HCT116 (cell line): ENCODE measurements around the gene MSL3. TPM values are rescaled to one million over a fixed set of nuclear protein-coding genes. Genes with fewer than 3 reads are reported as not detected.

Experiments used
- ATAC-seq: fragments of 200-7000 bp; cut with Tn5 transposase; 2 replicates; pipeline ENCODE4 v1.9.1; 2020; ENCODE audit warnings: mild to moderate bottlenecking, moderate library complexity
- BruUV-seq: library from RNA; stranded (reverse); fragments of 400-500 nt; replicated peaks from 2 replicates; lab custom pipeline; 2021; lab: Mats Ljungman, UMichigan
- CTCF ChIA-PET: fragments of 300-600 bp; sonication (Branson Sonifier 250); formaldehyde crosslinking; loops from one replicate; lab custom pipeline; 2021; ENCODE audit warnings: antibody characterized with exemption; lab: Charles Lee
- POLR2A ChIA-PET: fragments of 300-600, 350-600 bp; sonication (Branson Sonifier 250); formaldehyde crosslinking; loops from one replicate; lab custom pipeline; 2021; ENCODE audit warnings: antibody characterized with exemption; lab: Charles Lee
- RAD21 ChIA-PET, 2 experiments: fragments of 300-600 bp; sonication (Branson Sonifier 250); formaldehyde crosslinking; loops; one replicate each; lab custom pipeline; 2023; ENCODE audit warnings: low total read pairs in 2 of 2; ENCODE audit not compliant: uncharacterized antibody in 2 of 2, unreplicated experiment in 2 of 2, low non-redundant PET in 1 of 2; lab: Charles Lee
- DNase-seq: peaks from one replicate; pipeline ENCODE4 v3.0.0-alpha.2; 2010; ENCODE audit warnings: low read depth, low spot score
- H2AFZ ChIP-seq: fragments of 200-600 bp; shearing (Covaris generic), sonication (generic); 2 replicates; pipeline ENCODE4 v1.6.1; 2017; ENCODE audit warnings: low read depth, mixed run types, mixed read lengths, antibody characterized with exemption, low read length; ENCODE audit not compliant: poor library complexity, severe bottlenecking
- H3K27ac ChIP-seq: 2 replicates; pipeline ENCODE4 v1.5.1; 2012; ENCODE audit warnings: low read depth, low read length
- H3K27me3 ChIP-seq: fragments of 200-600 bp; sonication (generic); 2 replicates; pipeline ENCODE4 v1.6.1; 2016; ENCODE audit warnings: mixed run types, low read length, mixed read lengths; ENCODE audit not compliant: insufficient read depth
- H3K36me3 ChIP-seq, 2 experiments: fragments of 200-500 bp in 1 of 2; fragments of 200-600 bp in 1 of 2; sonication (Bioruptor generic) in 1 of 2; sonication (generic) in 1 of 2; 2 replicates each; pipeline versions ENCODE4 v1.5.1 to v1.6.1; 2014 to 2016; ENCODE audit warnings: low read length in 2 of 2, inconsistent platforms in 1 of 2, mixed read lengths in 1 of 2, mixed run types in 1 of 2; ENCODE audit not compliant: insufficient read depth in 2 of 2, control insufficient read depth in 1 of 2
- H3K4me1 ChIP-seq, 2 experiments: fragments of 200-600 bp in 1 of 2; sonication (generic) in 1 of 2; 2 replicates each; pipeline versions ENCODE4 v1.5.1 to v1.6.1; 2012 to 2017; ENCODE audit warnings: low read length in 2 of 2, inconsistent platforms in 1 of 2, mild to moderate bottlenecking in 1 of 2, mixed read lengths in 1 of 2, mixed run types in 1 of 2, moderate library complexity in 1 of 2; ENCODE audit not compliant: insufficient read depth in 2 of 2, control insufficient read depth in 1 of 2
- H3K4me2 ChIP-seq: fragments of 200-600 bp; sonication (generic); 2 replicates; pipeline ENCODE4 v1.6.1; 2017; ENCODE audit warnings: mixed run types, low read length, mixed read lengths
- H3K4me3 ChIP-seq, 2 experiments: fragments of 200-600 bp in 1 of 2; sonication (generic) in 1 of 2; replicated peaks in 1 of 2; 2 replicates each; pipeline ENCODE4 v1.5.1; 2011 to 2016; ENCODE audit warnings: low read length in 2 of 2, control low read depth in 1 of 2, low read depth in 1 of 2, mild to moderate bottlenecking in 1 of 2, mixed read lengths in 1 of 2, mixed run types in 1 of 2
- H3K79me2 ChIP-seq: fragments of 200-600 bp; sonication (generic); 2 replicates; pipeline ENCODE4 v1.6.1; 2017; ENCODE audit warnings: mild to moderate bottlenecking, mixed run types, low read length, moderate library complexity, mixed read lengths; ENCODE audit not compliant: insufficient read depth
- H3K9ac ChIP-seq: fragments of 200-600 bp; sonication (generic); 2 replicates; pipeline ENCODE4 v1.6.1; 2016; ENCODE audit warnings: low read length, mixed read lengths
- H3K9me2 ChIP-seq: fragments of 200-600 bp; sonication (generic), shearing (Covaris generic); 2 replicates; pipeline ENCODE4 v1.6.1; 2017; ENCODE audit warnings: mixed run types, mild to moderate bottlenecking, moderate library complexity; ENCODE audit not compliant: insufficient read depth
- H3K9me3 ChIP-seq, 2 experiments: fragments of 200-500 bp in 1 of 2; fragments of 200-600 bp in 1 of 2; sonication (Bioruptor generic) in 1 of 2; sonication (generic) in 1 of 2; 2 replicates each; pipeline ENCODE4 v1.6.1; 2014 to 2017; ENCODE audit warnings: low read length in 2 of 2, mixed read lengths in 2 of 2, inconsistent platforms in 1 of 2, low read depth in 1 of 2, mild to moderate bottlenecking in 1 of 2, mixed run types in 1 of 2, moderate library complexity in 1 of 2; ENCODE audit not compliant: control insufficient read depth in 1 of 2, insufficient read depth in 1 of 2
- H4K20me1 ChIP-seq: fragments of 200-600 bp; sonication (generic), shearing (Covaris generic); 2 replicates; pipeline ENCODE4 v1.6.1; 2017; ENCODE audit warnings: mixed run types, mild to moderate bottlenecking, moderate library complexity; ENCODE audit not compliant: insufficient read depth
- CEBPB ChIP-seq: IDR thresholded peaks from 2 replicates; pipeline ENCODE4 v1.6.1; 2012; ENCODE audit warnings: low read depth
- EGR1 ChIP-seq: IDR thresholded peaks from 2 replicates; pipeline ENCODE4 v1.6.1; 2012; ENCODE audit warnings: low read depth
- EZH2phosphoT487 ChIP-seq: fragments of 200-600 bp; IDR thresholded peaks from 2 replicates; pipeline ENCODE4 v1.6.1; 2018; ENCODE audit warnings: antibody characterized with exemption, borderline replicate concordance
- FOSL1 ChIP-seq: IDR thresholded peaks from 2 replicates; pipeline ENCODE4 v1.6.1; 2012; ENCODE audit warnings: low read depth
- JUND ChIP-seq: IDR thresholded peaks from 2 replicates; pipeline ENCODE4 v1.6.1; 2012
- POLR2A ChIP-seq: IDR thresholded peaks from 2 replicates; pipeline ENCODE4 v1.7.0; 2011; ENCODE audit warnings: borderline replicate concordance; ENCODE audit not compliant: insufficient read depth, insufficient read length; ENCODE audit errors: extremely low read depth
- SIN3A ChIP-seq: IDR thresholded peaks from 2 replicates; pipeline ENCODE4 v1.6.1; 2012; ENCODE audit warnings: low read depth
- SRF ChIP-seq: IDR thresholded peaks from 2 replicates; pipeline ENCODE4 v1.6.1; 2012; ENCODE audit warnings: low read depth
- YY1 ChIP-seq: IDR thresholded peaks from 2 replicates; pipeline ENCODE4 v1.6.1; 2011; ENCODE audit warnings: low read length, low read depth, moderate library complexity, mild to moderate bottlenecking; ENCODE audit not compliant: insufficient replicate concordance; ENCODE audit errors: extremely low read depth
- ZNF274 ChIP-seq: fragments of 200-500 bp; sonication (Bioruptor generic); IDR thresholded peaks from 2 replicates; pipeline ENCODE4 v1.6.1; 2014; ENCODE audit warnings: mild to moderate bottlenecking, low read depth, low read length, inconsistent platforms
- intact Hi-C: fragments of 100-400 bp; cut with micrococcal nuclease; formaldehyde crosslinking; loops from 2 replicates; pipeline ENCODE4 v1.10.0; 2022
- total RNA-seq: library from RNA; stranded (reverse); gene quantifications from one replicate; pipeline ENCODE4 v1.2.1, GENCODE V29; 2021; ENCODE audit not compliant: unreplicated experiment
- TF ChIP-seq, protein P1 (sequence below): IDR thresholded peaks from 2 replicates; pipeline ENCODE4 v1.6.1; 2012
- TF ChIP-seq, protein P2 (sequence below), 3 experiments: fragments of 200-600 bp in 1 of 3; sonication (generic) in 1 of 3; IDR thresholded peaks in 2 of 3; conservative IDR thresholded peaks in 1 of 3; 2 replicates each; pipeline ENCODE4 v1.5.1; 2012 to 2017; ENCODE audit warnings: low read depth in 2 of 3, low read length in 2 of 3, antibody characterized with exemption in 1 of 3, borderline replicate concordance in 1 of 3, control low read depth in 1 of 3, mild to moderate bottlenecking in 1 of 3, mixed read lengths in 1 of 3, mixed run types in 1 of 3, moderate library complexity in 1 of 3; ENCODE audit not compliant: insufficient read depth in 1 of 3
- TF ChIP-seq, protein P3 (sequence below): IDR thresholded peaks from 2 replicates; pipeline ENCODE4 v1.6.1; 2012; ENCODE audit warnings: low read depth

Gene MSL3
- total RNA-seq, 1 experiment from 2014 or later: 12.0 TPM

DNA sequence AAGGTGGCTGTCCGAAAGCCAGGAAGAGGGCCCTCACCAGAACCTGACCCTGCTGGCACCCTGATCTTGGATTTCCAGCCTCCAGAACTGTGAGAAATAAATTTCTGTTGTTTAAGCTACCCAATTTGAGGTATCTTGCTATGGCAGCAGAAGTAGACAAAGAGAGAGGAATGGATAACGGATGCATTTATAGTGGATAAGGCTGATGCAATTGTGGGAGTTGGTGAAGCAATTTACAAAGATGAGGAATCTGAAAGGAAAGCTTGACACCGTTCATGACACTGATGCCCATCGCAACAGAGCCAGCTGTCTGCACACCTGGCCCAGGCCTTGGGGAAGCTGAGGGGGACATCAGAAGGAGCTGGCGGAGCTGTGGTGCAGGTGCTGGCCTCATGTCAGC is 35.7 kb upstream of the MSL3 start:
- Histone ChIP-seq H4K20me1 (no peaks in the 10 kb centered on the region), H3K9me3 (no peaks in the 10 kb centered on the region), H3K4me3 (no peak overlapping the region), H3K4me1 (no peaks in the 10 kb centered on the region), H3K36me3 (no peaks in the 10 kb centered on the region), H3K79me2 (no peaks in the 10 kb centered on the region), H3K27ac (no peak overlapping the region), H3K9ac (no peak overlapping the region), H3K27me3 (no peaks in the 10 kb centered on the region), H3K9me2 (no peaks in the 10 kb centered on the region), H2AFZ (no peak overlapping the region), H3K4me2 (no peak overlapping the region)
- TF ChIP-seq JUND (no peak), SIN3A (no peak), EZH2phosphoT487 (no peak), POLR2A (no peak), EGR1 (no peak), YY1 (no peak), SRF (no peak), CEBPB (no peak)
- TF ChIP-seq, protein P1, sequence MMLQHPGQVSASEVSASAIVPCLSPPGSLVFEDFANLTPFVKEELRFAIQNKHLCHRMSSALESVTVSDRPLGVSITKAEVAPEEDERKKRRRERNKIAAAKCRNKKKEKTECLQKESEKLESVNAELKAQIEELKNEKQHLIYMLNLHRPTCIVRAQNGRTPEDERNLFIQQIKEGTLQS: no peak
- ChIA-PET CTCF (no interaction called here), POLR2A (no interaction called here), RAD21 (no interaction called here)
- ATAC-seq (no peak), DNase-seq (no peak)
- intact Hi-C loops: loop anchor here (10.0 kb wide), 1 partner anchor 578 kb away; no protein-coding TSS in a partner anchor
- no TSS peak for BruUV-seq

DNA sequence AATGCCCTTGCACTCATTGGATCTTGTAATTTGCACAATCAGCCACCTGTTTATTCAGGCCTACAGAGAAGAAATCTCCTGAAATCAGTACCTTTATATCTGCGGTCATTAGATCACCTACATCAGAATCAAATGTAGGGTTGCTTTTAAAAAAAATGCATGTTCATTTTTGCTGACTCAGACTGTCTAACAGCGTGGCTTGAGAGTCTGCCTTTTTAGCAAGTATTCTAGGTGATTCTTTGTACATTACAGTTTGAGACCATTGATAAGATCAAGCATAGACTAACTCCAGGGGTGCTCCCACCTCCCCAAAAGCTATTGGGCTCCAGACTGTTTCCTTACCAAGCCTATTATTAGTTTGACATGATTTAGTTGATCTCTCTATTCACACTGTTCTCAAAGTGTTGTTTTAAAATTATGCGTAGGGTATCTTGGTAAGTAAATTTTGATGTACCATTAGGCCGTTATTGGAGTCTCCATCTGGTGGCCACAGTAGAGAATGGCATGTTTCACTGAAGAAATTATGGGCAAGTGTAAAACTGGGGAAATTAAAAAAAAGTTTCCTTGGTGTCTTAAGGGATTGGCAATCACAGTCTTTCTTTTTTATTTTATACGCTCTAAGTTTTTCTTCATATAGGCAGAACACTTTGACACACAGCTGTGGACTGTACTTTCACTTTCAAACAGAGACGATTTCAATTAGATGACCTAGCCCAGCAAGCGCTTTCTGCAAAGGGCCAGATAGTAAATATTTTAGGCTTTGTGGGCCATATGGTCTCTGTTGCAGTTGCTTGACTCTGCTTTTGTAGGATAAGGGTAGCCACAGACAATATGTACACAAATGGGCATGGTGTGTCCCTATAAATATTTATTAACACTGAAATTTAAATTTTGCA is 33.7 kb upstream of the MSL3 start:
- ATAC-seq (no peak), DNase-seq (peak; percentile 7)
- no TSS peak for BruUV-seq
- Histone ChIP-seq H3K9me3 (no peaks in the 10 kb centered on the region), H3K9ac (no peak overlapping the region), H2AFZ (no peak overlapping the region), H4K20me1 (no peaks in the 10 kb centered on the region), H3K4me1 (no peaks in the 10 kb centered on the region), H3K36me3 (no peaks in the 10 kb centered on the region), H3K27ac (no peak overlapping the region), H3K4me3 (no peak overlapping the region), H3K79me2 (no peaks in the 10 kb centered on the region), H3K4me2 (no peak overlapping the region), H3K27me3 (no peaks in the 10 kb centered on the region), H3K9me2 (no peaks in the 10 kb centered on the region)
- RAD21 ChIA-PET: no interaction called here
- POLR2A ChIA-PET: no interaction called here
- CTCF ChIA-PET: no interaction called here
- intact Hi-C loops: loop anchor here (1.0 to 10.0 kb wide), 2 partner anchors 191 to 580 kb away; no protein-coding TSS in a partner anchor
- TF ChIP-seq FOSL1: no peak
- TF ChIP-seq, protein P2, sequence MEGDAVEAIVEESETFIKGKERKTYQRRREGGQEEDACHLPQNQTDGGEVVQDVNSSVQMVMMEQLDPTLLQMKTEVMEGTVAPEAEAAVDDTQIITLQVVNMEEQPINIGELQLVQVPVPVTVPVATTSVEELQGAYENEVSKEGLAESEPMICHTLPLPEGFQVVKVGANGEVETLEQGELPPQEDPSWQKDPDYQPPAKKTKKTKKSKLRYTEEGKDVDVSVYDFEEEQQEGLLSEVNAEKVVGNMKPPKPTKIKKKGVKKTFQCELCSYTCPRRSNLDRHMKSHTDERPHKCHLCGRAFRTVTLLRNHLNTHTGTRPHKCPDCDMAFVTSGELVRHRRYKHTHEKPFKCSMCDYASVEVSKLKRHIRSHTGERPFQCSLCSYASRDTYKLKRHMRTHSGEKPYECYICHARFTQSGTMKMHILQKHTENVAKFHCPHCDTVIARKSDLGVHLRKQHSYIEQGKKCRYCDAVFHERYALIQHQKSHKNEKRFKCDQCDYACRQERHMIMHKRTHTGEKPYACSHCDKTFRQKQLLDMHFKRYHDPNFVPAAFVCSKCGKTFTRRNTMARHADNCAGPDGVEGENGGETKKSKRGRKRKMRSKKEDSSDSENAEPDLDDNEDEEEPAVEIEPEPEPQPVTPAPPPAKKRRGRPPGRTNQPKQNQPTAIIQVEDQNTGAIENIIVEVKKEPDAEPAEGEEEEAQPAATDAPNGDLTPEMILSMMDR (IDR thresholded peaks at IDR 0.05 in 2 of 3, conservative IDR thresholded peaks at IDR 0.05 in 1 of 3; ENCODE audit: borderline replicate concordance in 1 of 3, insufficient read depth in 1 of 3, low read depth in 2 of 3, low read length in 2 of 3): peak; percentile 48 to 60 (median 54); a peak in 4 of 6 replicates
- TF ChIP-seq ZNF274: no peak
- TF ChIP-seq, protein P3, sequence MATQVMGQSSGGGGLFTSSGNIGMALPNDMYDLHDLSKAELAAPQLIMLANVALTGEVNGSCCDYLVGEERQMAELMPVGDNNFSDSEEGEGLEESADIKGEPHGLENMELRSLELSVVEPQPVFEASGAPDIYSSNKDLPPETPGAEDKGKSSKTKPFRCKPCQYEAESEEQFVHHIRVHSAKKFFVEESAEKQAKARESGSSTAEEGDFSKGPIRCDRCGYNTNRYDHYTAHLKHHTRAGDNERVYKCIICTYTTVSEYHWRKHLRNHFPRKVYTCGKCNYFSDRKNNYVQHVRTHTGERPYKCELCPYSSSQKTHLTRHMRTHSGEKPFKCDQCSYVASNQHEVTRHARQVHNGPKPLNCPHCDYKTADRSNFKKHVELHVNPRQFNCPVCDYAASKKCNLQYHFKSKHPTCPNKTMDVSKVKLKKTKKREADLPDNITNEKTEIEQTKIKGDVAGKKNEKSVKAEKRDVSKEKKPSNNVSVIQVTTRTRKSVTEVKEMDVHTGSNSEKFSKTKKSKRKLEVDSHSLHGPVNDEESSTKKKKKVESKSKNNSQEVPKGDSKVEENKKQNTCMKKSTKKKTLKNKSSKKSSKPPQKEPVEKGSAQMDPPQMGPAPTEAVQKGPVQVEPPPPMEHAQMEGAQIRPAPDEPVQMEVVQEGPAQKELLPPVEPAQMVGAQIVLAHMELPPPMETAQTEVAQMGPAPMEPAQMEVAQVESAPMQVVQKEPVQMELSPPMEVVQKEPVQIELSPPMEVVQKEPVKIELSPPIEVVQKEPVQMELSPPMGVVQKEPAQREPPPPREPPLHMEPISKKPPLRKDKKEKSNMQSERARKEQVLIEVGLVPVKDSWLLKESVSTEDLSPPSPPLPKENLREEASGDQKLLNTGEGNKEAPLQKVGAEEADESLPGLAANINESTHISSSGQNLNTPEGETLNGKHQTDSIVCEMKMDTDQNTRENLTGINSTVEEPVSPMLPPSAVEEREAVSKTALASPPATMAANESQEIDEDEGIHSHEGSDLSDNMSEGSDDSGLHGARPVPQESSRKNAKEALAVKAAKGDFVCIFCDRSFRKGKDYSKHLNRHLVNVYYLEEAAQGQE: no peak
- TF ChIP-seq EZH2phosphoT487: no peak
